ENCODE results near the gene GPR89A.
A peak's percentile ranks its signal among the peaks of the same experiment; 100 is the strongest.
"Not testable (repeated sequence)": the region's sequence is repeated elsewhere in the genome, so short reads cannot be mapped to it uniquely, and the experiment has no call there.

Gene GPR89A

DNA sequence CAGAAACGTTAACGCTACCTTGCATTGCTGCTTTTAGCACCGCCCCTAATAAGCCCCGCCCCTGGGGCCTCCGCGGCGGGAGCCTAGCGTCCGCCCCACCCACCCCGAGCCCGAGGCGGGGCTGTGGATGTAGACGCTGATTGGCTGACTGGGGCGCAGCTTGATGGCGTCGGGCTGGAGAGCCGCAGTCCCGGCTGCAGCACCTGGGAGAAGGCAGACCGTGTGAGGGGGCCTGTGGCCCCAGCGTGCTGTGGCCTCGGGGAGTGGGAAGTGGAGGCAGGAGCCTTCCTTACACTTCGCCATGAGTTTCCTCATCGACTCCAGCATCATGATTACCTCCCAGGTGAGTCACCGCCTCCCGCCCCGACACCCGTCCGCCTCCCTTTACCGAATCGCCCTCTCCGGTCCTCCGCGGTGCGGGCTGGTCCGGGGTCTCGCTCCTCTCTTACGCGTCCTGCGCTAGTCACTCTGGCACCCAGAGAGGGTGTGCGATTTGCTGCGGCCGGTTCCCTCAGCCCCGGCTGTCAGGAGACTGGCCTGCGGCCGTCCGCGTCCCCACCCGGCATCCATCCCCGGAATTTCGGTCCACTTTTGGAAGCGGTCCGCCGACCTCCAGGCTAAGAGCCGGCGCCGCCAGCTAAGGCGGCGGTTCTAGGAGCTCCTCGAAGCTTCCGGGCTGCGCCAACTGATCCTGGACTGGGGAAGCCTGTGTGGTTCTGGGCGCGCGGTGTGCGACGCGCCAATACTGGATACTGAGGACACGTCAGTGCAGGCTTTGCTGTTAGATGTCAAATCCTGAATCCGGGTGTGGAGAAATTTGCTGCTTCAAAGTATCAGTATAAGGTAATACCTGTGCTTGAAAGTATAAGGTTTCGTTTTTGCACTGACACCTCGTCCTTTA is at the start of gene GPR89A:
TSS of gene GPR89A (plus strand) at position 156 of the 901 bp plus-strand sequence. CDS start at position 302, 146 bp downstream.
- peak; percentile 90 for DNase-seq (ENCODE audit: low spot score)

DNA sequence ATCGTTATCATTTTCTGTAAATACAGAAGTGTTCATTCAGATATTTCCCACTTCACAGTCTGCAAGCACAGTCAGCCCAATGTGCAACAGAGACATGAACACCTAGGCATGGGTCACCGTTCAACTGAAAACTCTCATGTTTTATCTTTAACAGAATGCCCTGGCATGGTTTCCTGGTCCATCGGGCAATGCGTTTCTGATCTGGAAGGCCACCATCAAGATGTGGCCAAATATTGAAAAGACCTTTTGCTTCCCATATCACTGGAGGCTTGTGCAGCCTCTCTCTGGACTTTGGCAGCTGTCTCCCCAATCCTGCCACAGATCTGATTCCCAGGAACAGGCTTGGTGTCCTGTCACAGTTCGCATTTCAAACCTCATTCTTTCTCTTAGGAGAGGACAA is 21.0 kb upstream of the GPR89A start:
- DNase-seq (ENCODE audit: low spot score): not testable (repeated sequence)

DNA sequence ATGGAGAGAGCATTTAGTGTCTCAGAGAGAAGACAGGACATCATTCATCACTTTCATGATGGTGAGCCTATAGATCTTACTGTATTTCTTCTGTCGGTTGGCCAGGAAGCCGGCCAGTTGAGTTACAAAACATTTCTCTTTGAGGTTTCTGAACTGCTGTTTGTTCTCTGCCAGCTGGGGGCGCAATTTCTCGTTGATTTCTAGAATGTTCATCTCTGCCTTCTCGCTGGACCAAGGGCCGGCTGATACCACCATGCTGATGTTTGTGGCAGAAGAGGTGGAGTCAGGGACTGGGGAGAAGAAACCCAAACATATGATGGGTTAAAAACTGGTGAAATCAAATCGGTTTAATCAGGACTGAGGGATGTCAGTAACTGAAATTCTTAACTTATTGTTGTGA is 17.0 kb upstream of the GPR89A start:
- DNase-seq (ENCODE audit: low spot score): not testable (repeated sequence)

DNA sequence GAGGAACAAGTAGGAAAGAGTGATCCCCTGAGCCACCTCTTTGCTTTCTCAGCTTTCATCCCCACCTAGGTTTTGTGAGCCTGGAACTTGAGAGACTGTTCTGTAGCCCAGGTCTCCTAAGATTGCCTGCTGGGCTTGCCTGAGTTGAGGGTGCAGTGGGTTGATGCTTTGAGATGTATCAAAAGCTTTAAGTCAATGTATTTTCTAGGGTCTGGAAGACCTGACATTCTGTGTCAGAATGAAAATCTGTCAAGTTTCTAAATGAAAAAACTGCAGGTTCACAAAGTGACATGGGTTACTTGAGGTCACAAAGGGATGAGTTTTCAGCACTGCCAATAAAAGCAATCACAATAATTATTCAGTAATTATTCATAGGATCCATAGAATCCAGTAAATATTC is 15.4 kb upstream of the GPR89A start:
- DNase-seq (ENCODE audit: low spot score): not testable (repeated sequence)

DNA sequence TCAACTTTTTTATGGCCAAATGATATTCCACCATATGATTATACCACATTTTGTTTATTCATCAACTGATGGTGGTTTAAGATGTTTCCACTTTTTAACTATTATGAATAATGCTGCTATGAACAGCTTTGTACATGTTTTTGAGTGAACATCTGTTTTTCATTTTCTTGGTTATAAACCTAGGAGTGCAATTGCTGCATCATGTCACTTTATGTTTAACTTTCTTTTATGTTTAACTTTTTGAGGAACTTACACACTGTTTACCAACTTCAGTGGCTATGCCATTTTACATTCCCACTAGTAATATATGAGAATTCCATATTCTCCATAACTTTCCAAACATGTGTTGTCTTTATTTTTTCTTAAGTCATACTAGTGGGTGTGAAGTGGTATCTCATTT is 12.4 kb upstream of the GPR89A start:
- not testable (repeated sequence) for DNase-seq (ENCODE audit: low spot score)

DNA sequence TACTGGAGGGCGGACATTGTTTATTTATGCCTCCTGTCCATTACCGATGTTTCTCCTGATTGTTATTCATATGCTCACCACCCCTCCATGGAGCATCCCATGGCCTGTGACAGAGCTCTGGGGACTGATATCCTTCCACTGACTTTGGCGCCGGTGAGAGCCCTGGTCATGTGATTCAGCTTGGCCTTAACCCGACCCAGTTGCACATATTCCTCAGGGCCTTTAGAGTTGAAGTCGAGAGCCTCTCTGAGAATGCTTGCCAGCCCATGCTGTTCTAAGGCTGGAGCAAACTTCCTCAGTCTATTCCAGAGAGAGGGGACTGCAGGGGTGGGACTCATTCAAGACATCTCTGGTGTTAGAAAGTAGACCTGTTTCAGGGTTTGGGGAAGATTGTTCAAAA is 11.6 kb upstream of the GPR89A start:
- not testable (repeated sequence) for DNase-seq (ENCODE audit: low spot score)

DNA sequence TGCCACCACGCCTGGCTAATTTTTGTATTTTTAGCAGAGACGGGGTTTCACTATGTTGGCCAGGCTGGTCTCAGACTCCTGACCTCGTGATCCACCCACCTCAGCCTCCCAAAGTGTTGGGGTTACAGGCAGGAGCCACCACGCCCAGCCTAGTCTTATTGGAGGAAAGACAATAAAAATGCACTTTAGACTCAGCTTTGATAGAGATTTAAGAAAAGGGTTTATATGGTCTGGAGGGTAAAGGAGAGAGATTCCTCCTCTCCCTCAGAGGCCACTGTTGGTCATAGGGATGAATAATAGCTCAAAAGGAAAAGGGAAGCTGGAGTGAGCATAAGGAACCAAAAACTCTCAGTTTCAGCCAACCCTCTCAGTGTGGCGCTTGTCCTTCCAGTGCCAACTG is 8.4 kb upstream of the GPR89A start:
- DNase-seq (ENCODE audit: low spot score): not testable (repeated sequence)

DNA sequence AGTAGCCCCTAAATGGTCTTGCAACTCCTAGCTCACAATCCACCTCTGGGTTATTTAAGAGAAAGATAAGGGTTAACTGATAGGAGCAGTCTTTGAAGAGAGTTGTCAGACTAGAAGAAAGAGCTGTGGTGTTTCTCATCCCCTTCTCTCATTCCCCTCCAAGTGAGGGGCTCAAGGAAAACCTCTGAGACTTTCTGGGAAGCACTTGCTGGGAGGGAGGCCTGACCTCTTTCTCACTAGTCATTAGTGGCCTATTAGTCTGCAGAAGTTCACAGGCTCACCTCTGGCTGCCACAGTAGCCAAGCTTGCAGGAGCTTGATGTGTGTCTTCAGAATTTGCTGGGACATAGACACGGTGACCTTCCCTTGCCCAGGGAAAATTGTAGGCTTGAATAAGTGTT is 6.2 kb upstream of the GPR89A start:
- no peak for DNase-seq (ENCODE audit: low spot score)

DNA sequence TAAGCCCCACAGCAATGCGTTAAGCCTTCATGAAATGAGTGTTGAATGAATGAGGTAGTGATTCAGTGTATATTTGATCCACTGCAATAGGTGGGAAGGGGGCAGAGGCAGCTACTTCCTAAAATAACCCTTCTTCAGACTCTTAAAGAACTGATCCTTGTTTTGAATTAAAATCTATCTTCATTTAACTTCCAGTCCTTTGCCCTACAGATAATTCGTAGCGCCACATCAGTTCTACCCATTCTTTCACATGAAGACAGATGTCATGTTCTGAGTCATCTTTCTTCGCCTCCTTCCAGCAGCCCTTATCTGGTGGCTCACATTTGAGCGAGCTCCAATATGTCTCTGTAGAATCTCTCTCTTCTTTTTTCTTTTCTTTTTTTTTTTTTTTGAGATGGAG is 948 bp upstream of the GPR89A start:
- not testable (repeated sequence) for DNase-seq (ENCODE audit: low spot score)

DNA sequence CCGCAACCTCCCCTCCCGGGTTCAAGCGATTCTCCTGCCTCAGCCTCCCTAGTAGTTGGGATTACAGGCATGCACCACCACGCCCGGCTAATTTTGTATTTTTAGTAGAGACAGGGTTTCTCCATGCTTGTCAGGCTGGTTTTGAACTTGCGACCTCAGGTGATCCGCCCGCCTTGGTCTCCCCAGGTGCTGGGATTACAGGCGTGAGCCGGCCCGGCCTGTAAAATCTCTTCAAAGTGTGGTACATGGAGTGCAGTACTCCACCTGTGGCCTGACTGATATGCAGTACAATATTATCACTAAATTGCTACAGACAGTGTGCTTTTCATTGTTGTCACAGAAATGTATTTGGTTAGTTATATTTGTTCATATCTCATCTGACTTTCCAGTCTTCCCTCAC is 499 bp upstream of the GPR89A start:
- DNase-seq (ENCODE audit: low spot score): not testable (repeated sequence)

DNA sequence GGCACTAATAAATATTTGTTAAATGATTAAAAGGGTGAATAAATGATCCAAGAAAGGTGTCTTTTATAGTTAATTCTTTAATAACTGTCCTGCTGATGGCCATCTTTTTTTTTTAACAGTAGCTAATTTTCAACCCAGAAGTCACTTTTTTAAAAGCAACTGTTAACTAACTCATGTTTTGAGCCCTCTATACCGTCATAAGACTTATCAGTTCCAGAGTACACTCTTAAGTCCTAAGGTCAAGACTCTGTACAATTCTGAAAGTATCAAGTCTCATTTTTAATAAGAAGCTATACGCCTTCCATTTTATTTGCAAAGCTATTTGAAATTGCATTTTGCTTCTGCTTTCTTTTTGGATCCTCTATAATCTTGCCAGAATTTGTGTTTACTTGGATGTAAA is 3.0 kb downstream of the GPR89A start:
- not testable (repeated sequence) for DNase-seq (ENCODE audit: low spot score)

DNA sequence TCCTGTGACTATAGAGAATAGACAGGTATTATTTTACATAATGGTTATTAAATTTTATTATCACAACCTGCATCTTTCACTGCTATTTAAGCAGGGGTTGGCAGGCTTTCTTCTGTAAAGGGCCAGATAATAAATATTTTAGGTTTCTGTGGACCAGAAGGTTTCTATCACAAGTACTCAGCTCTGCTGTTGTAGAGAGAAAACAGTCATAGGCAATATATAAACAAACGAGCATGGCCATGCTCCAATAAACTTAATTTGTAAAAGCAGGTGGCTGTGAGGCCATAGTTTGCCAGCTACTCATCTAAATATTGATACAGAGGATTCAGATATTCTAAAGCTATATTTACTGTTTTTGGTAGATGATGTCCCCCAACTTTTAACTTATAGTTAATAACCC is 12.3 kb downstream of the GPR89A start:
- not testable (repeated sequence) for DNase-seq (ENCODE audit: low spot score)

DNA sequence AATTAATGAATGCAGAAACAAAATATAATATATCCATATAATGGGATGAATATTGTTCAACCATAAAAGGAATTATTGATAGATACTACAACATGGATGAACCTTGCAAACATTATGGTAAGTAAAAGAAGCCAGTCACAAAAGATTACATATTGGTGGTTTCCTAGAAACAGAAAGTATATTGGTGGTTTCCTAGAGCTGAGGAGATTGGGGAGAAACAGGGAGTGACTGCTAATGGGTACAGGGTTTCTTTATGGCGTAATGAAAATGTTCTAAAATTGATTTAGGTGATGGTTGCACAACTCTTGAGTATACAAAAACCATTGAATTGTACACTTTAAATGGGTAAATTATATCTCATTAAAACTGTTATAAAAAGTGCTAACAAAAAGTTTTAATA is 14.4 kb downstream of the GPR89A start:
- not testable (repeated sequence) for DNase-seq (ENCODE audit: low spot score)

DNA sequence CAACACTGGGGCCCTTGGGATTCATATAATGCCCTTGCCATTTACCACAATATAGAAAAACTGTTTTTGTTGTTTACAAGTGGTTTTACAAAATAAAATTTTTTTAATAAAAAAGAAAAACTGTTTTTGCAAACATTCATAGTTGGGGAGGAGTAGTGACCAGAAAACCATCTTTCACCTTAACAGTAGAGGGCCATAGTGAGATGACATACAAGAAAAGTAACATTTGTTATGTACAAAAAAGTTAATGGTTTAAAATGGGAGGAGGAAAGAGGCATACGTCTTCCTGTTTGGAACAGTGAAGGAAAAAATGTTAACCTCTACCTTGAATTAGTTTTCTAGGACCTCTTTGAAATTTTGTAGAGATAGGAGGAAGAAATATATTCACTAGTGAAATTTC is 28.4 kb downstream of the GPR89A start:
- not testable (repeated sequence) for DNase-seq (ENCODE audit: low spot score)

DNA sequence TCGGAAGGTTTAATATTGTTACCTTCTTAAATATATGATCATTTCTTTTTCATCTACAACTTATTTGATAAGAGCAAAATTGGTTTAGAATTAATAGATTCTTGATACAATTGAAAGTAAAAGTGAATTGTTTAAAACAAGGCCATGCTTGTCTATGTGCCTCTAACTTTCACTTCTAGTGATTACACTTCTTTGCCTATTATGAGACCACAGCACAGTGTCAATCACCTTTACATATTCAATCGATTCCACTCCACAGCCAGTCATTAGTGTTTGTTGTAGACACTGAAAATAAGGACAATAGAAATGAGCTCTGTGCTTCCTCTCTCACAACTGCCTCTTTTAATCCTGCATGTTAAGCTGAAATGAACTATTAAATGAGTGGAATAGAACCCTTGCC is 34.1 kb downstream of the GPR89A start:
- DNase-seq (ENCODE audit: low spot score): not testable (repeated sequence)

DNA sequence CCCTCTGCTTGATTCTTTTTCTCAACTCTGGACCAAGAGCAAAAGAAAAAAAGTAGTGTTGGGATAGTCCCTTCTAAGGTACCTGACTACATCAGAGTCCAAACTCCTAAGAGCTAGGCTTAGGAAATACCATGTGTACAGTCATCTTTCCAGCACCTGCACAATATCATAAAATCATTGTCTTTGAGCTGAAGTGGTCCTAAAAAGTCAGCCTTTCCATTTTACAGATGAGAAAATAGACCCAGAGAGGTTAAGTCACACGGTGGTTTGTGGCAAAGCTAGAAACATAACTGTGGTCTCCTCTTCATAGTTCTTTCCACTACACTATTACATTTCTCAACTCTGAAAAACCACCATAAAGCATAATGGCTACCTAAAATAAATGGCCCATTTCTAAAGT is 36.2 kb downstream of the GPR89A start:
- DNase-seq (ENCODE audit: low spot score): not testable (repeated sequence)

DNA sequence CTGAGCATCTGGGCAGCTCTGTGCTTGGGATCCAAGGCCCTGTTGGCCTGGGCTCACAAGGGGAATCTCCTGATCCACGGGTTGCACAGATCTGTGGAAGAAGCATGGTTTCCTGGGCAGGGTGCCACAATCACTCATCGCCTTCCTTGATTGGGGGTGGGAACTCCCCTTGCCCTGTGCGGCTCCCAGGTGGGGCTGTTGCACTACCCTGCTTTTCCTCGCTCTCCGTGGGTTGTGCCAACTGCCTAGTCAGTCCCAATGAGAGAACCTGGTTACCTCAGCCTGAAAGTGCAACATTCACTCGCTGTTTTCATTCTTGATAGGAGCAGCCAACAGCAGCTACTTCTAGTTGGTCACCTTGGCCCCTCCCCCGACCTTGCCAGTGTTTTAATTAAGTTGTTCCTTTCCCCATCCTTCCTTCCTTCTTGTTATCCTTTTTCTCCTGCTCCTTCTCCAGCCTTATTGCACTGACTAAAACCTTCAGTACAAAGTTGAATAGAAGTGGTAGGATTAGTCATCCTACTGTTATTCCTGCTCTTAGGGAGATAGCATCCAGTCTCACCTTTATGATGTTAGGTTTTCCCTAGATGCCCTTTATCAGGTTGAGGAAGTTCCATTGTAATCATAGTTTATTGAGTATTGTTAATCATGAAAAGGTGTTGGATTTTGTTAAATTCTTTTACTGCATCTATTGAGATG is 48.6 kb downstream of the GPR89A start:
- DNase-seq (ENCODE audit: low spot score): not testable (repeated sequence)

DNA sequence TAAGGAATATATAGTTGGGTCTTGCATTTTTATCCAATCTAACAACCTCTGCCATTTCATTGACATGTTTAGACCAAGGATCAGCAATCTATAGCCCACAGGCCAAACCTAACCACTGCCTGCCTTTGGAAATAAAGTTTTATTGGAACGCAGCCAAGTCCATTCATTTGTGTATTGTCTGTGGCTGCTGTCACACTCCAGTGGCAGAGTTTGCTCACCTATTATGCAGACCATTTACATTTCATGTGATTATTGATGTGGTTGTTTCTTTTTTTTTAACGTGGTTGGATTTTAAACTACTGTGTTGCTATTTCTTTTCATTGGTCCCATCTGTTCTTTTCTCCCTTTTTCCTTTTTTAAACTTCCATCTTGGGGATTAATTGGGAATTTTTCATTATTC is 54.7 kb downstream of the GPR89A start:
- not testable (repeated sequence) for DNase-seq (ENCODE audit: low spot score)

DNA sequence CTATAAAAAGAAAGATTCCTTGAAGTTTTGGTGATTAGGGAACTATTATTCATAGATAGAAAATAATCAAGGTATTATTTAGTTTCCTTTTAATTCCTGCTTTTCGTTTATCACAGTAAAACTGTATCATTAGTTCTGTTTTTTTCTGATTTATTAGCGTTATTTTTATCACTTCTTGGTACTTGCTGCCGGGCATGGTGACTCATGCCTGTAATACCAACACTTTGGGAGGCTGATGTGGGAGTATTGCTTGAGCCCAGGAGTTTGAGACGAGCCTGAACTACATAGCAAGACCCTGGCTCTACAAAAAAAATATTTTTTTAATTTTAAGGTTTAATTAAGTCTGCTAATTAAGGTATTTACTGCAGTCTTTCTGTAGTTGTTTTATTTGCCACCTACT is 57.2 kb downstream of the GPR89A start:
- not testable (repeated sequence) for DNase-seq (ENCODE audit: low spot score)

DNA sequence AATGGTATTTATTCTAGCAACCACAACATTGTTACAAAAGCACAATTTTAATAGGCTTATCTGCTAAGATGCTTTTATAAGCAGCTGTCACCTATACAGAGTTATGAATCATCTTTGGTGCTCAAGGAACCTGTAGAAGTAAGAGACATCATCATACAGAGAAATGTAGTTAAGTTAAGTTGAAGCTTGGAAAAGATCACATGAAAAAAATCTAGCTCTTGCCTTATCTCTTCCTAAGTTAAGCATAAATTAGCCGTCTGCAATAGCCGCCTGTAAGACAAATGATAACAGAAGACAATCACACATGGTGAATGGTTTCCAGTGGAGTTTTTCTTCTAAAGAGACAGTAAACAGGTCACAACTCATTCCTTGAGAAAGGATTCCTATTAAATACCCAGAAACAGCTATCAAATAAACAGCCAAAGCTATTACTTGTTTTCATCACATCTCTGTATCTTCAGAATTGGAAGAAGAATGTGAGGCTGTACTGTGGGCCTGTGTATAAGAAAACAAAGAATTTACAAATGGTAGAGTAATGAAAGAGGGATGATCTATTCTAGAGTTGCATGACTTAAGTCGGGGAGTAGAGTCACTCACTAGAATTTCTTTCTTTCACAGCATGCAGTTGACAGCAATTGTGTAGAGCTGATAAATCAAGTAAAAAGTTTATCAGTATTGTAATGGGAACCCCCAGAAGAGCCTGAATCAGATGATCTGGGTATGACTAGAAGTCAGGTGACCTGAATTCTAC is 63.4 kb downstream of the GPR89A start:
- not testable (repeated sequence) for DNase-seq (ENCODE audit: low spot score)

DNA sequence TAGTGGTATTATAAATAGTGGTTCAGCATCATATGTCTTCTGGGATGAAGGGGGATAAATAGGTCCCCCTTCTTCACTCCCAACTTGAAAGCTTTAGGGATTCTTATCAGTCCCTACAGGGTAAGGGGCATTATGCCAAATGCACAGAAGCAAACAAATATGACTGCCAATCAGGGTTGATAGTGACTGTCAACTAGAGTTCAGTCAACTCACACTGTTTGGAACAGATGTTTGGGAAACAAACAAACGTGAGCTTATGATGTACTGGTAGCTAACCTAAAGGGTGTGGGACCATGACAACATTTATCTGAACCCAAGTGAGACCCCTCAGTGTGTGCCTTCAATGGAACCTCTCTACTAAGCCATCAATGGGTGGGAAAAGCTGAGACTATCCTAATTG is 65.4 kb downstream of the GPR89A start:
- DNase-seq (ENCODE audit: low spot score): not testable (repeated sequence)

DNA sequence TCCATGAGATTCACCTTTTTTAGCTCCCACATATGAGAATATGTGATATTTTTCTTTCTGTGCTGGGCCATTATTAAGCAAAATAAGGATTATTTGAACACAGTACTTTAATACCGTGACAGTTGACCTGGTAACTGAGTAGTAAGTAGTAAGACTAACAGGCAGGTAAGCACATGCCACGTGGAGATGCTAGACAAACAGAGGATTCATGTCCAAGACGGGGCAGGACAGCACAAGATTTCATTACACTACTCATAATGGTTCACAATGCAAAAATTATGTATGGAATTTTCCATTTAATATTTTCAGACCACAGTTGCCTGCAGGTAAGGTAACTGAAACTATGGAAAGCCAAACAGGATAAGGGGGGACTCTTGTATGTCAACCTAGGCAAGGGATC is 77.1 kb downstream of the GPR89A start:
- DNase-seq (ENCODE audit: low spot score): not testable (repeated sequence)
